Uterus (tissue), 4 donors: ENCODE measurements around the gene LUC7L3. TPM values are rescaled to one million over a fixed set of nuclear protein-coding genes. Genes with fewer than 3 reads are reported as not detected.
"Not testable (repeated sequence)": the region's sequence is repeated elsewhere in the genome, so short reads cannot be mapped to it uniquely, and the experiment has no call there.

Experiments used
- DNase-seq, 2 donors: peaks; one replicate each; pipeline ENCODE4 v3.0.0-alpha.2; 2019 to 2020
- H3K27ac ChIP-seq, 2 donors: fragments of 200-600 bp; sonication (generic); 1 replicate in 1 of 2; 2 replicates in 1 of 2; pipeline ENCODE4 v1.5.1; 2016 to 2018
- H3K27me3 ChIP-seq, 2 donors: fragments of 200-600 bp; sonication (generic); one replicate each; pipeline ENCODE4 v1.5.1; 2018 to 2019; ENCODE audit warnings: control low read depth in 1 of 2
- H3K36me3 ChIP-seq, 2 donors: fragments of 200-600 bp; sonication (generic); one replicate each; pipeline ENCODE4 v1.5.1; 2019; ENCODE audit warnings: control low read depth in 1 of 2
- H3K4me1 ChIP-seq, 2 donors: fragments of 200-600 bp; sonication (generic); one replicate each; pipeline ENCODE4 v1.5.1; 2018 to 2019; ENCODE audit warnings: control low read depth in 1 of 2
- H3K4me3 ChIP-seq, 2 donors: fragments of 200-600 bp; sonication (generic); 1 replicate in 1 of 2; 2 replicates in 1 of 2; pipeline ENCODE4 v1.5.1; 2018 to 2019; ENCODE audit warnings: mild to moderate bottlenecking in 1 of 2
- H3K9me3 ChIP-seq, 2 donors: fragments of 200-600 bp; sonication (generic); one replicate each; pipeline ENCODE4 v1.5.1; 2019; ENCODE audit warnings: control low read depth in 1 of 2
- CTCF ChIP-seq, 4 experiments: fragments of 200-600 bp in 2 of 4; fragments of 450-650 bp in 2 of 4; sonication (generic) in 2 of 4; IDR thresholded peaks; one replicate each; pipeline ENCODE4 v1.5.1; 2016 to 2019; ENCODE audit warnings: antibody characterized with exemption in 4 of 4, mild to moderate bottlenecking in 2 of 4, moderate library complexity in 1 of 4
- POLR2A ChIP-seq, 2 donors: fragments of 450-650 bp; IDR thresholded peaks; one replicate each; pipeline ENCODE4 v1.6.1; 2016; ENCODE audit warnings: antibody characterized with exemption in 2 of 2, mild to moderate bottlenecking in 1 of 2, moderate library complexity in 1 of 2
- intact Hi-C: fragments of 100-400 bp; cut with DNase I; formaldehyde crosslinking; loops from one replicate; pipeline ENCODE4 v1.15.1; 2023; ENCODE audit warnings: low total_unique reads
- total RNA-seq, 4 donors: library from RNA; depleted of rRNA in 3 of 4; stranded (reverse); fragments of >200 nt in 3 of 4; gene quantifications; one replicate each; pipeline versions ENCODE4 v1.1.0 to v1.2.4, GENCODE V29; 2014 to 2023
- donor health status: DM: yes; HTN: yes; CAD: no.

LUC7L3 gene
- total RNA-seq, 4 donors from 2014 or later: 98.1 to 221 (median 163) TPM

GRCh38 chr17:50703162-50703561 lies 16.2 kb upstream of the LUC7L3 start:
- intact Hi-C loops: no loop called here
- no peaks in the 10 kb centered on the region for H3K27me3 ChIP-seq
- H3K27ac ChIP-seq: no peak overlapping the region
- no peaks in the 10 kb centered on the region for H3K36me3 ChIP-seq
- no peaks in the 10 kb centered on the region for H3K9me3 ChIP-seq
- no peak overlapping the region for H3K4me3 ChIP-seq
- TF ChIP-seq CTCF (IDR thresholded peaks at IDR 0.05) (no peak), POLR2A (IDR thresholded peaks at IDR 0.05) (no peak)
- no peaks in the 10 kb centered on the region for H3K4me1 ChIP-seq
- DNase-seq: no peak

GRCh38 chr17:50707289-50708049 lies 11.9 kb upstream of the LUC7L3 start, which contains the start of gene ANKRD40:
TSS of gene ANKRD40 (minus strand) at chr17:50707914. CDS start at chr17:50707654, 260 bp downstream.
- H3K27ac ChIP-seq: peak within 1 kb of the TSS; percentile 96 to 97
- no peaks in the 10 kb centered on the region for H3K36me3 ChIP-seq
- intact Hi-C loops: no loop called here
- H3K27me3 ChIP-seq: no peaks in the 10 kb centered on the region
- DNase-seq: peak; percentile 92 to 93
- H3K4me1 ChIP-seq: peaks cover 8 to 14% of the 10 kb centered on the region in 2 donors
- peak in 1 of 4 experiments; percentile 41 for TF ChIP-seq CTCF (IDR thresholded peaks at IDR 0.05)
- peak; percentile 63 to 73 for TF ChIP-seq POLR2A (IDR thresholded peaks at IDR 0.05)
- H3K9me3 ChIP-seq: no peaks in the 10 kb centered on the region
- peak within 1 kb of the TSS; percentile 58 to 75 for H3K4me3 ChIP-seq

- Histone ChIP-seq H3K4me1 (peaks cover 8 to 14% of the 10 kb centered on the region in 2 donors), H3K4me3 (peak overlapping the region; percentile 58 to 75), H3K9me3 (no peaks in the 10 kb centered on the region), H3K27ac (peak overlapping the region; percentile 96 to 97), H3K36me3 (no peaks in the 10 kb centered on the region), H3K27me3 (no peaks in the 10 kb centered on the region)
- TF ChIP-seq POLR2A (IDR thresholded peaks at IDR 0.05) (peak; percentile 2 to 42), CTCF (IDR thresholded peaks at IDR 0.05) (no peak)
- intact Hi-C loops: no loop called here
- DNase-seq: no peak
These were observed 11.1 kb upstream of the LUC7L3 start for GRCh38 chr17:50708050-50709000.

GRCh38 chr17:50709053-50709452 lies 10.3 kb upstream of the LUC7L3 start:
- H3K9me3 ChIP-seq, H3K4me3 ChIP-seq, H3K27me3 ChIP-seq, DNase-seq, intact Hi-C loops, H3K36me3 ChIP-seq: not testable (repeated sequence)
- H3K27ac ChIP-seq: peak overlapping the region; percentile 96 to 97
- H3K4me1 ChIP-seq: peaks cover 8 to 14% of the 10 kb centered on the region in 2 donors

GRCh38 chr17:50710025-50710424 lies 9.4 kb upstream of the LUC7L3 start:
- Histone ChIP-seq H3K4me1 (peaks cover 8 to 14% of the 10 kb centered on the region in 2 donors), H3K9me3 (no peaks in the 10 kb centered on the region), H3K36me3 (no peaks in the 10 kb centered on the region), H3K27ac (peak overlapping the region; percentile 96 to 97), H3K4me3 (no peak overlapping the region), H3K27me3 (no peaks in the 10 kb centered on the region)
- intact Hi-C loops: no loop called here
- TF ChIP-seq CTCF (IDR thresholded peaks at IDR 0.05) (no peak), POLR2A (IDR thresholded peaks at IDR 0.05) (no peak)
- no peak for DNase-seq
